Hematopoietic multipotent progenitor cell treated with erythropoietin and hydrocortisone succinate and interleukin-3 and kit ligand, for 17 days (in vitro differentiated cells): Measurements from ENCODE around the gene YIPF2.
"Not testable (repeated sequence)": the region's sequence is repeated elsewhere in the genome, so short reads cannot be mapped to it uniquely, and the experiment has no call there.

Source experiments
- DNase-seq: peaks from one replicate; pipeline ENCODE4 v3.0.0-alpha.2; 2015; ENCODE audit warnings: low spot score

YIPF2 gene

DNA sequence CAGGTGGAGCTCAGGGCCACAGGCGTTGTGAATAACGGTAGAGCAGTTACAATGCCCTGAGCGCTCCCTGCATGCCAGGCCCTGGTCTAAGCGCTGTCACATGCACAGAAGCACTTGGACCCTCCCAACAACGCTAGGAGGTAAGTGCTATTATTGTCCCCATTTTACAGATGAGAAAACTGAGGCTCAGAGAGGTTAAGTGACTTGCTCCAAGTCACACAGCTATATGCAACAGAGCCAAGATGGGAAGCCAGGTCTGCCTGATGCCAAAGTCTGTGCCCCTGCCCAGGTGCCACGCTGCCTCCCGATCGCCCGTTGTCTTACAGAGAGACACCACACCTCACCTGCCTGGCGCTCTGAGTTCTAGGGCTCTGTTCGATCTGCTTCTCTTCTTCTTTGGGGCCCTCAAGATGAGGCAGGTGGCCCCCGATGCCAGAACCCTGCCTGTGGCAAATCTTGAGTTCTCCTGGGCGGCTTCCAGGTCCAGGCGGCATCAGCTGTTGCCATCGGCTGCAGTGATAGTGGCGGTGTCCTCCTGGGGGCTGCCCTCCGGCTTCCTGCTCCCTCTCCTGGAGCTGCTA, 20.0 kb downstream of the YIPF2 start:
- no peak for DNase-seq

DNA sequence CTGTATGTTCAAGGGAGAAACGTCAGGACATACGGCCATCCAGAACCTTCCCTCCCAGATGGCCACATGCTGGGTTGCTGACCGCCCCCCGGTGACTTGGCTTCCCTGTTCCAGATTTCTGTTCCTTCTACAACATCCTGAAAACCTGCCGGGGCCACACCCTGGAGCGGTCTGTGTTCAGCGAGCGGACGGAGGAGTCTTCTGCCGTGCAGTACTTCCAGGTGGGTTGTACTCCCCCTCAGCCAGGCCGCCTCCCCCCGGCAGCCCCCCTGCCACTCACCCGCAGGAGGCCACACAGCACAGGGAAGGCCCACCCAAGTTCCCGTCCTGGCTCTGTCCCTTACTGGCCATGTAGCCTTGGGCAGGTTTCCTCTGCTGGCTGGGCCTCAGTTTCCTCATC, 20.5 kb downstream of the YIPF2 start:
- no peak for DNase-seq

DNA sequence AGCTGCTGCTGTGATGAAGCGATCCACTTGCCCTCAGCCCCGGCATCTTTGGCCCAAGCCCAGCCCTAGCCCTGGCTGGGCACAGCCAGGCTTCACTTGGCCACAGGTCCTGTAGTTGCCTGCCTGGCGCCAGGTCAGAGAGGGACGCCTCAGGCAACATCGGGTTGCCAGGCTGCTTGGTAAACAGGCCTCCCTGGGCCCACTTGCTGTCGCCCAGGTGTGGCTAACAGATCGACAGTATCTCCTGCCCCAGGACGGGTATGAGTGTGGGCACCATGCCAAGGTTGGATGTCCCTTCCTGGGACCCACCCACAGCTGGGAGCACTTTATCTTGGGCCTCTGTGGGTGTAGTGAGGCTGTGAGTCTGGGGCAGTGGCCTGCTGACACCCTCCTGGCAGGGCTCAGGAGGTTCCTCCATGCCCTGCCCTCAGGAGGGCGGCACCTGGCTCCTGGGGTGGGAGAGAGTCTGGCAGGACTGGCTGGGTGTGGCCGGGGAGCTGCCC, 29.2 kb downstream of the YIPF2 start:
- DNase-seq = peak; percentile 99

DNA sequence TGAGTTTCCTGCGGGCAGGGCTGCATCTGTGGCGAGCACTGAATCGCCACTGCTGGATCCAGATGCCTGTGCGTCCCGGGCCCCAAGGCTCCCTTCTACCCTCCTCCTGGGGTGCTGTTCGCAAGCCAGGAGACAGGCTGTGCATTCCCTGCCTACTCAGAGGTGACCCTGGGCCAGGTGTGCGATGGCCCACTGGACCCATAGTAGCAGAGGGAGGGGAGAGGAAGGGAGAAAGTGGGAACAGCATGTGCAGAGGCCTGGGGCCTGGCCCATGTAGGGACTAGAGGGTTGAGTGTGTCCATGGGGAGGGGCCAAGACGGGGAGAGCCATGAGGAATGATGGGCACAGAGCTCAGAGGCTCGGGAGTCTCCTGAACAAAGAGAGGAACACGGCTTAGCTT, 29.8 kb downstream of the YIPF2 start:
- no peak for DNase-seq

DNA sequence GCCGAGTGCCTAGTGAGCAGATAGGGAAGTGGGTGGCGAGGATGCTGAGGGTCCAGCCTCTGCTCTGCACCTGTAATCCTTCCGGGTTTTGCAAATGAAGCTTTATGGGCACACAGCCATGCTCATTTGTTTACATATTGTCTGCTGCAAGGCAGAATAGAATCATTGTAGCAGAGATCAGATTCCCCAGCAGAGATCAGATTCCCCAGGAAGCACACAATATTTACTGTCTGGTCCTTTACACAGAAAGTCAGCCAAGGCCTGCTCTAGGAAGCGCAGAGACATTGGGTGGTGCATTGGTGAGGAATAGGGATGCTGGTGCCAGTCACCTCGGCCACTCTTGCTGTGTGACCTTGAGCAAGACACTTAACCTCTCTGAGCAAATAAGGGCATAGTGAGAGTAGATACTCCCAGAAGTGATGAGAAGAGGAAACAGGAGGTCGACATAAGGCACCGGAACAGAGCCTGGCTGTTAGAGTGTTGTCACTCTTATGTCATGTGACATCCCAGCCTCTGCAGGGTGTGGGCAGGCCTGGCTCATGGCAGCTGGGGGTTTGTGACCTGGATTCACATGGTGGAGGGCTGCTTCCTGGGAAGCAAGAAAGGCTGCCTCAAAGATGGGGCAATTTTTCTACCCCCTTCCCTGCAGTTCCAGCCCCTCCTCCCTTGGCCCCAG, 31.4 kb downstream of the YIPF2 start:
- DNase-seq = peak; percentile 73

DNA sequence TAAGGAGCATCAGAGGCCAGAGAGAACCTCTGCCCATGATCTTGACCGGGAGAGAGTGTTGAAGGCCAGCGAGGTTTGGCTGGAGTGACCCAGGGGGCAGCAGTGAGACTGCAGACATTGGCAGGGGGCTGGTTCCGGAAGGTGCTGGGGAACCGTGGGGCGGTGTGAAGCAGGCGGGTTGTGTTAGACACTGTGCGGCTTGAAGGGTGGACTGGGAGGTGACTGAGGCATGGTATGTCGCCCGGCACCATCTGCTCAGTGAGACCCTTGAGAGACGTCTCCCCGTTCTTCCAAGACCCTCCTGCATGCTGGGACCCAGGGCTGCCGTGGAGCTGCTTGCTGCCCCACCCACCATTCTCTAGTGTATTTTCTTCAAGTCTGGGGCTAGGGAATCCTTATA, 32.5 kb downstream of the YIPF2 start:
- peak; percentile 6 for DNase-seq

DNA sequence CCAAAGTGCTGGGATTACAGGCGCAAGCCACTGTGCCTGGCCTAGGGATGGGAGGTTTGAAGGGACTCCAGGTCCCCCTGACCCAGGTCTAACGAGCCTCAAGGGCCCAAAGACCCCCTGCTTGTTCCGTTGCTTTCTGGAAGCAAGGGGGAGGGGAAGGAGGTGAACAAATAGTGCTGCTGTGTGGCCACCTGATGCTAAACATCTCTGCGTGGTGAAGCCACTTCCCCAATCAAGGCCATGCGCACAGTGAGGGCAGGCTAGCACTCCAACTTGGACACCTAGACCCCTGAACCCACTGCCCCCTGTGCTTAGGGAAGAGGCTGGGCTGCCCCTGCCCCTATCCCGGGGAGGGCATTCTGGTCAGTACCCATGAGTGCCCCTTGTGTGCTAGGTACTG, 33.1 kb downstream of the YIPF2 start:
- no peak for DNase-seq

DNA sequence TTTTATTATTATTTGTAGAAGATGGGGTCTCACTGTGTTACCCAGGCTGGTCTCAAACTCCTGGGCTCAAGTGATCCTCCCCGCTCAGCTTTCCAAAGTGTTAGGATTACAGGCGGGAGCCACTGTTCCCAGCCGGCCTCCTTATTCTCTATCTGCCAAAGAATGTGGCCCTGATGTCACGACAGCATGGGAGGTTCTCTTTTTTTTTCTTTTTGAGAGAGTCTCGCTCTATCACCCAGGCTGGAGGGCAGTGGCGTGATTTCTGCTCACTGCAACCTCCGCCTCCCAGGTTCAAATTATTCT, 33.6 kb downstream of the YIPF2 start:
- no peak for DNase-seq

DNA sequence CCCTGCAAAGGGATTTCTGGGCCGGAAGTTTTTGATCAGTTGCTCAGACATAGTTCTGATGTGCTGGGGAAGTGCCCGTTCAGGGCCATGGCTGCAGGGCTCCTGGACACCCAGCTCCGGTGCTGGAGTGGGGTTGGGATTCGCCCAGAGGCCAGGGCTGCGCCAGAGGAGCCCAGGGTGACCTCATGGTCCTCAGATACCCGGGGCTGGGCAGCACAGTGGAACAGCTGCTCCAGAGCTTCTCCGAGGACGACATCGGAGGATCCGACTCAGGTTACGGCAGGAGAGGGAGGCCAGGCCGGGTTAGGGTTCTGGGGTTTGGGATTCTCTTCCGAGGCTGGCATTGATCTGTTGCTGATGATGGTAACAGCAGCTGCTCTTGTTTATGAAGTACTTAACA, 36.2 kb downstream of the YIPF2 start:
- DNase-seq = no peak

DNA sequence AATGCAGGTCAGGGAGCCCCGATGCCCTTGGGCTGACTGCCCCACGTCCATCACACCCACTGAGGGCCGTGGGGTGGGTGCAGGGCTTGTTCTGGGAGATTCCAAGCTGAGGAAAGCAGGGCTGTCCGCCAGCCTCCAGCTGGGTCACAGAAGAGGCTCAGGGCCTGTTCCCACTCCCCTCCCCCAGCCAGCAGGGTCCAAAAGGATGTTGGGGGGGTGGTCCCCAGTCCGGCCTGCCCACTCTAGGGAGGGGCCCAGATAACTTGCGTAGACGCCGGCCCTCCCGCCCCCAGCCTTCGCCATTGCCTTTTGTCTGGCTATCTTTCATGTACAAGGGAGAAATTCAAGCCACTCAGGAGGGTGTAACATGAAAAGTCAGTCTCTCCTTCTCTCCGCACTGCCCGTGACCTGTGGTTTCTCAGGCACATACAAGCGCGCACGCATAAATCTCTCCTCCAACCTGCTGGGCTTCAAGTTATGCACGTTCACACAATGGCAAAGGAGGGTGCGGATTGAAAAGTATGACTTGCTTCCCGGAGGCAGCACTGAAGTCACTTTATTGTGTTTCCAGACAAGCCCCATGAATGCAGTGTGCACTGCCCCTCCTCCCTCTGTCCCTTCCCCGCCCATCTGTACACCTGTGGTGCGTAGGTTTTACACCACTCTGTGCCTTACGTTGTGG, 36.9 kb downstream of the YIPF2 start:
- no peak for DNase-seq

DNA sequence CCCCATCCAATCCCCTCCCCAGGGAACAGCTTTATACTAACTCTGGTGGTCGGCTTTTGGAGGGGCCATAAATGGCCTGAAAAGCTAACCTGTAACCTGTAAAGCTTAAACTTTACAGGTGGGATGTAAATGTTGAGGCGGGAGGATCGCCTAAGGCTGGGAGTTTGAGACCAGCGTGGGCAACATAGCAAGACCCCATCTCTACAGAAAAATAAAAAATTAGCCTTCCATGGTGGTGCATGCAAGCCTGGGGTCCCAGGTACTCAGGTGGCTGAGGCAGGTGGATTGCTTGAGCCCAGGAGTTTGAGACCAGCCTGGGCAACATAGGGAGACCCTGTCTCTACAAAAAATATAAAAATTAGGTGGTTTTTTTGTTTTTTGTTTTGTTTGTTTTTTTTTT, 38.6 kb downstream of the YIPF2 start:
- no peak for DNase-seq

DNA sequence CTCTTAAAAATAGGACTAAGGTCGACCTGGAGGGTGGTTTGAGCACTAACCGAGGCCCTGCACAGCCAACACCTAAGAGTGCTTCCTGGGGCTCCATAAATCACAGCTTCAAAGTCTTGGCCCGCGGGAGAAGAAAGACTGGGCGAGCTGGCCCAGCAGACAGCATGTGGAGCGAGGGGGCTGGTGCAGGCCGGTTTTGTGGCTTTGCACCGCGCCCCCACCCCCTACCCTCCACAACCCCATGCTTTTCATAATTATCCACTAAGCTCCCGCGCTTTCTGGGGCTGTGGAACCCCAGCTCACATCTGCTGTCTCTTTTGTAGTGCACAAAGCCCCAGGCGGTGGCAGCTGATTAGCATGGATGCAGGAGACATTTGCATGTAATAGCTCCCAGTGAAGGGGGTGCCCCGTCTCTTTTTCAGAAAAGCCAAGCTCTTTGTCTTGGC, 40.0 kb downstream of the YIPF2 start:
- peak; percentile 4 for DNase-seq

DNA sequence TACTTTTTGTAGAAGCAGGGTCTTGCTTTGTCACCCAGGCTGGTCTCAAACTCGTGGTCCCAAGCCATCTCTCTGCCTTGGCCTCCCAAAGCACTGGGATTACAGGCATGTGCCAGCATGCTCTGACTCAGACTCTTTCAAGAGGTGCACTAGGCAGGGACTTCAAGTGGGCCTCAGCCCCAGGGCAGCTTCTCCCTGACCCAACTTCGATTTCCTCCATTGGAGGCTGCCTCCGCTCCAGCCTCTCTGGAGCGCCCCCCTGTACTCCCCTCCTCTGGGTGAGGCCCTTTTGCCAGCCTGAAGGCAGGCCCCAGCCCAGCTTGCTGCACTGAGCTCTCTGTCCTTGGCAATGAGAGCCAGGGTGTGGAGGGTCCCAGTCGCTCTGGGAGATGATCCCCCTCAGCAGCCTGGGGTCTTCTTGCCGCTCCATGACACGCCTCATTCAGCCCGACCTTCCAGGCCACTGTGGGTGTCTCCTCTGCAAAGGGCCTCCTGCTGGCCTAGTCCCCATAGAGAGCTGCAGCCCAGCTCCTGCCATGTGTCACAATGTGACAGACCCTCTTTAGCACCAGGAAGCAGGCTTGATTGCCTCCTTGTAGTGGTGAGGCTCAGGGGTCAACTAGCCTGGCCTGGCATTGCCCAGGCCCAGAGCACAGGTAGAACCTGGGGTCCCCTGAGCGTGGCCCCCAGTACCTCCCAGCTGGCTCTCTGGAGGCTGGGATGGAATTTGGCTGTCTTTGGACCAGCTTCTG, 40.6 kb downstream of the YIPF2 start:
- DNase-seq = no peak

DNA sequence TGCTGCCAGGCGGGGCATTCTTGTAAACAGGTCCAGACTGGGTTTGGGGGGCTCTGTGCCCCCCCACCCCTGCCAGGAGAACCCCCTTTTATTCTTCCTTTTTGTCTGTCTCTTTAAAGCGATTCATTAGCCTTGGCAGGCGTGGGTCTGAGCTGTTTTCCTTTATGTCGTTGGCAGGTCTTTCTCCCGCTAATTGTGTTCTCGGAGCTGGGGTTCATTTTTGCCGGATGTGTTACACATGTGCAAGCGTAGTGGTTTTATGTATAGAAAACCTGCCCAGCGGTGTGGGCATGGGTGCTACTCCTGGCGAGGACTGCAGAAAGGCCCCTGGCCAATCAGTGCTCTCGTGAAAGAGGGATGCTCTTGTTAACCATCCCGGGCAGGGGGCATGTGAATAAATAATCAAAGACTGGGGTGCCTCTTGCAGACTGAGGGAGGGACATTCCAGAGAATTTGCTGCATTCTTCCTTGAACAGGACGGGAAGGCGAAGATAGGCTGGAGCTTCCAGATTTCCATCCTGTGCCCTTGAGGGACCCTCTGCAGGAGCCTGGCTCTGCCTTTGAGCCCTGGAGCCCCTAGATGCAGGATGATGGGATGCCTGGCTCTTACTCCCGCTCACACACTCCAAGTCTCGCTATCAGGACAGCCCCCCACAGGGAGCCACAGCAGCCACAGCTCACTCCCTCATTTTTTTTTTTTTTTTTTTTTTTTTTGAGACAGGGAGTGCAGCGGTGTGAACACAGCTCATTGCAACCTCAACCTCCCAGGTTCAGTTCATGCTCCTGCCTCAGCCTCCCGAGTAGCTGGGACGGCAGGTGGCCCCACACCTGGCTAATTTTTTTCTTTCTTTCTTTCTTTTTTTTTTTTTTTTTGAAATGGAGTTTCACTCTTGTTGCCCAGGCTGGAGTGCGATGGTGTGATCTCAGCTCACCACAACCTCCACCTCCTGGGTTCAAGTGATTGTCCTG, 43.0 kb downstream of the YIPF2 start:
- DNase-seq = no peak

DNA sequence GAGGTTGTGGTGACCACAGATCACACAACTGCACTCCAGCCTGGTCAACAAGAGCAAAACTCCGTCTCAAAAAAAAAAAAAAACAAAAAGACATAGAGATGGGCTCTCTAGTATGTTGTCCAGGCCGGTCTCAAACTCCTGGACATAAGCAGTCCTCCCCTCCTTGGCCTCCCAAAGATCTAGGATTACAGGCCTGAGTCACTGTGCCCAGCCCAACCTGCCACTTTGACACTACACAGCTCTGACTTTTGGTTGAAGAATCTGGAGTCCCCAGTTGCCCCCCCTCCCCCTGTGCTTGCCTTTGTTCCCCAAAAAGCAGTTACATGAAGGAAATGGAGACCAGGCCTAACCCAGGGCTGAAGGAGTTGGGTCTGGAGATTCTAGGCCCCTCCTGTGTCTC, 44.2 kb downstream of the YIPF2 start:
- peak; percentile 40 for DNase-seq

DNA sequence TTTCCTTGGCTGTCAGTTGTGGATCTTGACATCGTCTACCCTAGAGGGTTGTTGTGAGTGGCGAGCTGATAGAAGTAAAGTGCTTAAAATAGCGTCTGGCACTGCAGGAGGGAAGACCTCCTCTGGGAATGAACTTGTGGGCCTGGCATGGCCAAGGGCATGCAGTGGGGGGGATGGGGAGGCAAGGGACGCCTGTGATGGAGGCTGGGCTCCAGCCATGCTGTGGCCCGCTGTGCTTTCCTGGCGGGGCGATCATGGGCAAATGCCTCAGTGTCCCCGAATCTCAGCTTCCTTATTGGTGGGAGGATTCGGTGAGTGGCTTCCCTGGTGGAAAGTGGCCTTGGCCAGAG, 46.4 kb downstream of the YIPF2 start:
- DNase-seq = no peak

DNA sequence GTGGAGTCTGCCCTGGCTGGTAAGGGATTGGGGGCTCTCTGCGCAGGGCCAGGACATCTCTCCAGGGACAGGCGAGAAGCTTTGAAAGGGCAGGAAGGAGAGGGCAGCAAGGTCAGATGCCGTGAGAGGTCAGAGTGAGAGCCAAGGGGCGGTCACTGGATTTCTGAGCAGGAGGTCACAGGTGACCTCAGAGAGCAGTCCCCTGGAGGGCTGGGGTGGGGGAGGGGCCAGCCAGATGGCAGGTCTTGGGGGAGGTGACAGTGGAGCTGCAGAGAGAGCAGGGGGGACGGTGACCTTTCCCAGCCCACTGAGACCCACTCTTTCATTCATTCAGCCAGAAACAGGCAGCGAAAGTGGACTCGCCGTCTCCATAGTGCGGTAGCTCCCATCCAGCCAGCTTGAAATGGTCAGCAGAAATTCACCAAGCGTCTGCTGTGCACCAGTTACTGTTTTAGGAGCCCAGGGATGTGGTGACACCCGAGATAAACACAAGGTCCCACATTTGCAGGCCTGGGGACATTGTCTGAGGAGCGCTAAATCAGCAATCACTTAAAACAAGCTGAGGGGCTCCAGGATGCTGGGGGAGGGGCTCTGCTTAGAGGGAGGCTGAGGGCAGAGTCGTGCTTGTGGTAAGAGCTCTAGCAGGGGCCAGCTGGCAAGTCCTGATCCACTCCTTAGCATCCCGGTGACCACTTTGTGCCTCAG, 46.9 kb downstream of the YIPF2 start:
- DNase-seq = no peak

DNA sequence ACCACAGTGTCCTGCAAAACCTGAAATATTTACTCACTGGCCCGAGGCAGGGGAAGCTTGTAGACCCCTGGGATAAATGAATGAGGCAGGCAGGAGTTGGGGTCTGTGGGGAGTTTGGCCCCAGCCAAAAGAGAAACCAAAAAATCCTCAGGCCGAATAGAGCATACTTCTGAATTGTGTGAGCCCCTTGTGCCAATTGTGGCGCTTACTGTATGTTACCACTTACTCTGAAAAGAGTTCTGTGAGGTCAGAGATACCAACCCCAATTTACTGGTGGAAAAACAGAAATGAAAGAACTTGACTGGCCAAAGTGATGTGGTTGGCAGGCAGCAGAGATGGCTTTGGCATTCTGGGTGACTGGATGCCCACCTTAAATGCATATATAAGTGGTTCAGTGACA, 50.2 kb downstream of the YIPF2 start:
- peak; percentile 8 for DNase-seq

DNA sequence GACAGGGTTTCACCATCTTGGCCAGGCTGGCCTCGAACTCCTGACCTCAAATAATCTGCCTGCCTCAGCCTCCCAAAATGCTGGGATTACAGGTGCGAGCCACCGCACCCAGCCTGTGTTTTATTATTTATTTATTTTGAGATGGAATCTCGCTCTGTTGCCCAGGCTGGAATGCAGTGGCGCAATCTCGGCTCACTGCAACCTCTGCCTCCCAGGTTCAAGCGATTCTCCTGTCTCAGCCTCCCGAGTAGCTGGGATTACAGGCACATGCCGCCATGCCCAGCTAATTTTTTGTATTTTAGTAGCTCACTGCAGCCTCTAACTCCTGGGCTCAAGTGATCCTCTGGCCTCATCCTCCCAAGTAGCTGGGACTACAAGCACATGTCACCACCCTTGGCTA, 50.8 kb downstream of the YIPF2 start:
- not testable (repeated sequence) for DNase-seq

DNA sequence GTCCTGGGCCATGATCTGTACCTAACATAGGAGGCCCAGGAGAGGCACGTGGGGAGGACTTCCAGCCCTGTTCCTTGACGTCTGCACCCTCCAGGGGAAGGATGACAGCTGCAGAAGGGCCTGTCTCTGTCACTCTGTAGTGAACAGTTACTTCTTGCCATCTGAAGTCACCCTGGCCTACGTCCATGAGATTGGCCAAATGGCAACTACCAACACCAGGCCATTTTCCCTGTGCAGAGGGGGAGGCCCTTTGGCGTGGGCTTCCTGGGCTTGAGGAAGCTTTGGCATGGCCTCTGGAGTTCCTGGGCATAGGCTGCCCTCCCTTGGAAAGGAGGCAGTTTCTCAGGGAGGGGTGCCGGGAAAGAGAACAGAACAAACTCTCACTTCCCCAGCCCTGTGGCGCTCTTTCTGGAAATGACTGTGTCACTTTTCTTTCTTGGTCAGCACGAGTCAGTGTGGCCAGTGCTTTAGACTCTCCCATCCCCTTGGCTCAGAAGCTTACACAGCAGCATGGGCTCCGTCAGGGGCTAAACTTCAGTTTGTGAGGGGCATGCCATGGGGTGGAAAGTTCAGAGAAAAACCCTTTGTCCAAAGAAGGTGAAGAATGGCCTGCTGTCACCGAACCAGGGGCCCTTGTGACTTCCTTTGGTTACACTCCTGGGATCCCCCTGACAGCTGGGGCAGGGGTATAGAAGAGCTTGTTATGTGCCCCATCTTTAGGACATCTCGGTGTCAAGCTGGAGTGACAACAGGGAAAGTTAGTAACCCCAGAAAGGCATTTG, 51.8 kb downstream of the YIPF2 start:
- DNase-seq = no peak
